NCI-H128 (cell line): Measurements from ENCODE around the gene SMU1.
"Not testable (repeated sequence)": the region's sequence is repeated elsewhere in the genome, so short reads cannot be mapped to it uniquely, and the experiment has no call there.

Experiments
- DNase-seq: peaks from one replicate; lab custom pipeline; 2025; ENCODE audit not compliant: unreplicated experiment; lab: John Stamatoyannopoulos, UW

Gene SMU1

GRCh38 chr9:33014665-33015014 lies 61.8 kb downstream of the SMU1 start:
- no peak for DNase-seq

GRCh38 chr9:33013962-33014664 lies 62.4 kb downstream of the SMU1 start:
- no peak for DNase-seq

- DNase-seq = no peak
Measured at GRCh38 chr9:33012328-33013069, 64.0 kb downstream of the SMU1 start.

- DNase-seq = no peak
Measured at GRCh38 chr9:33011831-33012230, 64.6 kb downstream of the SMU1 start.

GRCh38 chr9:33007755-33008154 lies 68.7 kb downstream of the SMU1 start:
- DNase-seq = no peak

- DNase-seq = not testable (repeated sequence)
Measured at GRCh38 chr9:33005335-33005734, 71.1 kb downstream of the SMU1 start.

GRCh38 chr9:33000682-33001055 lies 75.8 kb downstream of the SMU1 start:
- not testable (repeated sequence) for DNase-seq

GRCh38 chr9:32992595-32993238 lies 83.8 kb downstream of the SMU1 start:
- no peak for DNase-seq

- DNase-seq = no peak
Measured at GRCh38 chr9:32991897-32992594, 84.4 kb downstream of the SMU1 start.
